Measurements from ENCODE around the gene DONSON.

DONSON gene

GRCh38 chr21:33568448-33568847, 20.0 kb downstream of the DONSON start:
- Histone ChIP-seq H3K36me3 (peaks cover 79% of the 10 kb centered on the region), H3K27ac (no peak overlapping the region), H3K4me3 (ENCODE audit: low read depth, low read length) (no peak overlapping the region), H3K9me3 (ENCODE audit: severe bottlenecking) (no peaks in the 10 kb centered on the region), H3K27me3 (ENCODE audit: insufficient read depth, low read depth, severe bottlenecking) (no peaks in the 10 kb centered on the region)
- no peak for DNase-seq
- TF ChIP-seq CTCF (IDR thresholded peaks at IDR 0.05; ENCODE audit: low read depth, low read length), result no peak

- H3K4me3 ChIP-seq (ENCODE audit: low read depth, low read length), result no peak overlapping the region
Measured at GRCh38 chr21:33567914-33568313, 20.6 kb downstream of the DONSON start.

GRCh38 chr21:33566514-33566913, 22.0 kb downstream of the DONSON start:
- DNase-seq, result no peak
- no peak overlapping the region for H3K4me3 ChIP-seq (ENCODE audit: low read depth, low read length)
- no peaks in the 10 kb centered on the region for H3K9me3 ChIP-seq (ENCODE audit: severe bottlenecking)
- peaks cover 78% of the 10 kb centered on the region for H3K36me3 ChIP-seq
- no peaks in the 10 kb centered on the region for H3K27me3 ChIP-seq (ENCODE audit: insufficient read depth, low read depth, severe bottlenecking)
- TF ChIP-seq CTCF (IDR thresholded peaks at IDR 0.05; ENCODE audit: low read depth, low read length), result no peak
- H3K27ac ChIP-seq, result no peak overlapping the region

More at GRCh38 chr21:33567914-33568313, 20.6 kb downstream of the DONSON start:
- DNase-seq, result no peak
- no peak for TF ChIP-seq CTCF (IDR thresholded peaks at IDR 0.05; ENCODE audit: low read depth, low read length)
- Histone ChIP-seq H3K9me3 (ENCODE audit: severe bottlenecking) (no peaks in the 10 kb centered on the region), H3K27ac (no peak overlapping the region), H3K27me3 (ENCODE audit: insufficient read depth, low read depth, severe bottlenecking) (no peaks in the 10 kb centered on the region), H3K36me3 (peaks cover 79% of the 10 kb centered on the region)

GRCh38 chr21:33562389-33562788, 26.1 kb downstream of the DONSON start:
- no peak for DNase-seq
- H3K36me3 ChIP-seq, result peaks cover 76% of the 10 kb centered on the region

GRCh38 chr21:33561373-33561772, 27.1 kb downstream of the DONSON start:
- Histone ChIP-seq H3K27ac (no peak overlapping the region), H3K36me3 (peaks cover 76% of the 10 kb centered on the region)

More at GRCh38 chr21:33562389-33562788, 26.1 kb downstream of the DONSON start:
- no peak for TF ChIP-seq CTCF (IDR thresholded peaks at IDR 0.05; ENCODE audit: low read depth, low read length)
- no peaks in the 10 kb centered on the region for H3K9me3 ChIP-seq (ENCODE audit: severe bottlenecking)
- no peak overlapping the region for H3K4me3 ChIP-seq (ENCODE audit: low read depth, low read length)
- H3K27ac ChIP-seq, result no peak overlapping the region
- H3K27me3 ChIP-seq (ENCODE audit: insufficient read depth, low read depth, severe bottlenecking), result no peaks in the 10 kb centered on the region

More at GRCh38 chr21:33561373-33561772, 27.1 kb downstream of the DONSON start:
- Histone ChIP-seq H3K27me3 (ENCODE audit: insufficient read depth, low read depth, severe bottlenecking) (no peaks in the 10 kb centered on the region), H3K9me3 (ENCODE audit: severe bottlenecking) (no peaks in the 10 kb centered on the region), H3K4me3 (ENCODE audit: low read depth, low read length) (no peak overlapping the region)
- no peak for DNase-seq
- TF ChIP-seq CTCF (IDR thresholded peaks at IDR 0.05; ENCODE audit: low read depth, low read length), result no peak
